Uterus (tissue), 4 donors: ENCODE measurements around the gene CCDC194. TPM values are rescaled to one million over a fixed set of nuclear protein-coding genes. Genes with fewer than 3 reads are reported as not detected.

ENCODE experiments used
- DNase-seq, 2 donors: peaks; one replicate each; pipeline ENCODE4 v3.0.0-alpha.2; 2019 to 2020
- H3K27ac ChIP-seq, 2 donors: fragments of 200-600 bp; sonication (generic); 1 replicate in 1 of 2; 2 replicates in 1 of 2; pipeline ENCODE4 v1.5.1; 2016 to 2018
- H3K27me3 ChIP-seq, 2 donors: fragments of 200-600 bp; sonication (generic); one replicate each; pipeline ENCODE4 v1.5.1; 2018 to 2019; ENCODE audit warnings: control low read depth in 1 of 2
- H3K36me3 ChIP-seq, 2 donors: fragments of 200-600 bp; sonication (generic); one replicate each; pipeline ENCODE4 v1.5.1; 2019; ENCODE audit warnings: control low read depth in 1 of 2
- H3K4me1 ChIP-seq, 2 donors: fragments of 200-600 bp; sonication (generic); one replicate each; pipeline ENCODE4 v1.5.1; 2018 to 2019; ENCODE audit warnings: control low read depth in 1 of 2
- H3K4me3 ChIP-seq, 2 donors: fragments of 200-600 bp; sonication (generic); 1 replicate in 1 of 2; 2 replicates in 1 of 2; pipeline ENCODE4 v1.5.1; 2018 to 2019; ENCODE audit warnings: mild to moderate bottlenecking in 1 of 2
- H3K9me3 ChIP-seq, 2 donors: fragments of 200-600 bp; sonication (generic); one replicate each; pipeline ENCODE4 v1.5.1; 2019; ENCODE audit warnings: control low read depth in 1 of 2
- CTCF ChIP-seq, 4 experiments: fragments of 200-600 bp in 2 of 4; fragments of 450-650 bp in 2 of 4; sonication (generic) in 2 of 4; IDR thresholded peaks; one replicate each; pipeline ENCODE4 v1.5.1; 2016 to 2019; ENCODE audit warnings: antibody characterized with exemption in 4 of 4, mild to moderate bottlenecking in 2 of 4, moderate library complexity in 1 of 4
- POLR2A ChIP-seq, 2 donors: fragments of 450-650 bp; IDR thresholded peaks; one replicate each; pipeline ENCODE4 v1.6.1; 2016; ENCODE audit warnings: antibody characterized with exemption in 2 of 2, mild to moderate bottlenecking in 1 of 2, moderate library complexity in 1 of 2
- intact Hi-C: fragments of 100-400 bp; cut with DNase I; formaldehyde crosslinking; loops from one replicate; pipeline ENCODE4 v1.15.1; 2023; ENCODE audit warnings: low total_unique reads
- total RNA-seq, 4 donors: library from RNA; depleted of rRNA in 3 of 4; stranded (reverse); fragments of >200 nt in 3 of 4; gene quantifications; one replicate each; pipeline versions ENCODE4 v1.1.0 to v1.2.4, GENCODE V29; 2014 to 2023
- donor health status: DM: yes; HTN: yes; CAD: no.

The CCDC194 gene
- total RNA-seq, 4 donors from 2014 or later = 2.5 TPM; not detected in 3

DNA sequence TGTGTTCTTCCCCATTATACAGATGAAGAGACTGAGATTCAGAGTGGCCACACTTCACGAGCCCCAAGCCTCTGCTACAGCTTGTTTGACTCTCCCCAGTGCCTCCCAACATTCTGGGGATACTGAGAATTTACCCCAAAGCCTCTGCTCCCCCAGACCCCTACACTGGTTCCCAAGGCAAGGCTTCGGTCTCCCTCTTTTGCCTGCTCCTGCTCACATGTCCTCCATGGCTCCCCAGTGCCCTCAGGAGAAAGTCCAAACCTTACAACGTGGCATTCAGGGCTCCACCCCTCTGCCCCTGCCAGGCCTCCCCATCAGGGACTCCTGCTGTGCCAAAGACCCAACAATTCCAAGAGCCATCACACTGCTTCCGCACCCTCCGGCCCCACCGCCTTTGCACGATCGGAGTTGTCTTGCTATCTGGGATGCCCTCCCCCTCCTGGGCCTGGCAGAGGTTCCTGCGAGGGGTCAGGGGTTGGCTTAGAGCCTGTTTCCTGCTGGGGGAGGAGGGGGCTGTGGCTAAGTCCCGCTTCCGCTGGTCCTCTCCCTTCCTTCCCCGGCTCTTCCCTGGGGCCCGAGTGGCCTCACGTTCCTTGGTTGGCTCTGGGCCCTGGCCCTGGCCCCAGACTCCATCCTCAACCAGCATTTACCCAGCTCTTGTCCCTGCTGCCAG, 41.3 kb downstream of the CCDC194 start:
- TF ChIP-seq POLR2A (IDR thresholded peaks at IDR 0.05) (no peak), CTCF (IDR thresholded peaks at IDR 0.05) (no peak)
- peak in 1 of 2 donors; percentile 33 for DNase-seq
- Histone ChIP-seq H3K9me3 (no peaks in the 10 kb centered on the region), H3K4me3 (no peak overlapping the region), H3K27me3 (no peaks in the 10 kb centered on the region), H3K36me3 (no peaks in the 10 kb centered on the region), H3K27ac (no peak overlapping the region), H3K4me1 (no peaks in the 10 kb centered on the region)
- intact Hi-C loops = no loop called here

DNA sequence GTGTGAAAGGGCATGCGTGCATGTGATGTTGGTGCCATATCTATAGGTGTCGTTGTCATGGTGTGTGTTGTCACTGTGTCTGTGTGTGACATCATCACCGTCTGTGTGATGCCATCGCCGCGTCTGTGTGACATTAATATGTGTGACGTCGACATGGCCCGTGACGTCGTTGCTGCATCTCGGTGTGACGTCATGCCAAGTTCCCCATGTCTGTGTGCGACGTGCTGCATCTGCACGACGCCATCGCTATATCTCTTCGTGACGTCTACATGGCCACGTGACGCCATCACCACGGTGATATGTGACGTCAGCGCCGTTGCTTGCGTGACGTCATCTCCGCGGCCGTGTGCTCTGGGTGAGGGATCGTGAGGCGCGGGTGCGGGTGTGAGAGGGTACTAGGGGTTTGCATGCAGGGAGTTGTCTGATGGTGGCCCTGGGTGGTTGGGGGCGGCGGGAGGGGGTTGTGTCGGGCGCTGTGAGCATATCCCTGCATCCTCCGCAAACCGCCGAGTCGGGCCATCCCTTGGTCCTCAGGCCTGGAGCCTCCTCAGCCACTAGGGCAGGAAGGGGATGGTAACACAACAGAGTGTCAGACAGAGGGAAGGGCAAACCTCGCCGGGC, 42.1 kb downstream of the CCDC194 start:
- H3K4me1 ChIP-seq = no peaks in the 10 kb centered on the region
- H3K9me3 ChIP-seq = no peaks in the 10 kb centered on the region
- no peaks in the 10 kb centered on the region for H3K36me3 ChIP-seq
- no peak overlapping the region for H3K4me3 ChIP-seq
- TF ChIP-seq CTCF (IDR thresholded peaks at IDR 0.05) (no peak), POLR2A (IDR thresholded peaks at IDR 0.05) (no peak)
- intact Hi-C loops = no loop called here
- H3K27ac ChIP-seq = no peak overlapping the region
- no peaks in the 10 kb centered on the region for H3K27me3 ChIP-seq
- no peak for DNase-seq

DNA sequence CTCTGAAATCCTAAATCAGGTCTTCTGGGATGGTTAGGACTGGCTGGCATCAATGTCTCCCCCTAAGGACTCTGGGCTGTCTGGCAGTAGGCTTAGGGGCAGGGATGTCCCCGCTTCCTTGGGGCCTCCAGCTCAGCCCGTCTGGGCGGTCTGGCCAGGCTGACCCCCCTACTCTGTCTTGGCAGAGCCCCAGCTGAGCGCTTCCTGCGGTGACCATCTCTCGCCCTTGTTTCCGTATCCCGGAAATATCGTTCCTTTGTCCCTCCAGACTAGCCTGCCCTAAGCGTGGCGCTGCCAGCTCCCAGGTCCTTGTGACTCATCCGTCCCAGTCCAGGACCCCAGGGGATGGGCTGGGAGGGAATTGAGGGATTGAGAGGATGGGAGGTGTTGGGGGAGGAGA, 45.3 kb downstream of the CCDC194 start:
- H3K9me3 ChIP-seq = no peaks in the 10 kb centered on the region
- no peak for TF ChIP-seq CTCF (IDR thresholded peaks at IDR 0.05)
- TF ChIP-seq POLR2A (IDR thresholded peaks at IDR 0.05) = no peak
- intact Hi-C loops = no loop called here
- DNase-seq = peak; percentile 61 to 69
- H3K4me1 ChIP-seq = no peaks in the 10 kb centered on the region
- H3K36me3 ChIP-seq = no peaks in the 10 kb centered on the region
- no peaks in the 10 kb centered on the region for H3K27me3 ChIP-seq
- H3K4me3 ChIP-seq = no peak overlapping the region
- peak overlapping the region; percentile 46 to 47 for H3K27ac ChIP-seq

- DNase-seq = no peak
- intact Hi-C loops = no loop called here
- Histone ChIP-seq H3K4me1 (no peaks in the 10 kb centered on the region), H3K9me3 (no peaks in the 10 kb centered on the region), H3K27ac (peak overlapping the region; percentile 46 to 47), H3K4me3 (no peak overlapping the region), H3K27me3 (no peaks in the 10 kb centered on the region), H3K36me3 (no peaks in the 10 kb centered on the region)
- no peak for TF ChIP-seq CTCF (IDR thresholded peaks at IDR 0.05)
- no peak for TF ChIP-seq POLR2A (IDR thresholded peaks at IDR 0.05)
Observed at GRCh38 chr19:17347877-17348276, 46.1 kb downstream of the CCDC194 start.

- Histone ChIP-seq H3K4me1 (no peaks in the 10 kb centered on the region), H3K36me3 (no peaks in the 10 kb centered on the region), H3K4me3 (no peak overlapping the region), H3K27ac (peak overlapping the region; percentile 46 to 47), H3K9me3 (no peaks in the 10 kb centered on the region), H3K27me3 (no peaks in the 10 kb centered on the region)
- intact Hi-C loops = no loop called here
- TF ChIP-seq POLR2A (IDR thresholded peaks at IDR 0.05) (no peak), CTCF (IDR thresholded peaks at IDR 0.05) (no peak)
- peak in 1 of 2 donors; percentile 34 for DNase-seq
Observed at GRCh38 chr19:17347361-17347760, 46.6 kb downstream of the CCDC194 start.
